HG03045 (cell line): Measurements from ENCODE around the gene TSR1.

Source experiments
- ATAC-seq: cut with Tn5 transposase; IDR thresholded peaks from one replicate; pipeline ENCODE4 v1.9.1; 2021; ENCODE audit warnings: mild to moderate bottlenecking, moderate library complexity; ENCODE audit not compliant: unreplicated experiment

Gene TSR1

DNA sequence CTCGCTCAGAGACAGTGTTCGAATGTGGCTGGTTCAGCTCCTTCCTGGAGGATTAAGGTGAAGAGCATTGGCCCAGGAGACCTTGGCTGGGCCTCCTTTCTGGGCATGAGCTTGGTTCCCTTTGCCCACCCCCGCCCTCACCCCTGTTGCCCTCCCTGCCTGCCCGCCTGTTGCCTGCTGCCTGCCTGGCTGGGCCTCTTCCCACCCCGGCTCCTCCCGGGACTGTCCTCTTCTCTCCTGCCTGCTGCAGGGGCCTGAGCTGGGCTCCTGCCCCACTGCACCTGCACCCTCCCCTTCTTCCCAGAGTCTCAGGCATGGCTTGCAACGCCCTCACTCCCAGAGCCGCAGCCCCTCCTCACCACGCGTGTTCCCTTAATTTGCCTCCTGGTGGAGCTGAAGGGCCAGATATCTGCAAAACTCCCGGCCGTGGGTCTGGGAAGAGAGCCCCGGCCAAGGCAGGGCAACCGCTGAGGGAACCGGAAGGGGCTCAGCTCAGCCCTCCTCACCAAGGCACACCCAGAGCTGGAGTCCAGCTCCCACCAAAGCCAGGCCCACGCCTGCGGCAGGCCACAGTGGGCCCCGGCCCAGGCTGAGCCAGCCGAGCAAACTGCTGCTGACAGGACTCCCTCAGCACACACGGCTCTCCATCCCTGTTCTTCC, 33.4 kb upstream of the TSR1 start:
- no peak for ATAC-seq

DNA sequence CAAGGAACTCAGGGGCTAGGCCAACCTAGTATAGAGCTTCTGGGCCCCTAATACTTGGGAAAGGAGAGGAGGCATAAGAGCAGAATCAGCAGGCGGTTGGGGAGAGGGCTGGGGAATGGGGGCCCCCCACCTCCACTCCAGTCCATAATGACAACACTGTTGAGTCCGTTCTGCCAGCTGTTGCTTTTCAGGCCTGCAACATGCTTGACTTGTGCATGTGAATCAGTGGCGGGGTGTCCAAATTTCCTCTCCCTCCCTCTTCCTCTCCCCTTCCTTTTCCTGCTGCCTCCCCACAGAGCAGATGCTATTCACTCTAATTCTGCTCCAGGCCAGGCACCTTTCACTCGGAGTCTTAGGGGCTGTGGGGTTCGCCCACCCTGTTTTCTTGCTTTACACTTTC, 32.8 kb upstream of the TSR1 start:
- no peak for ATAC-seq

DNA sequence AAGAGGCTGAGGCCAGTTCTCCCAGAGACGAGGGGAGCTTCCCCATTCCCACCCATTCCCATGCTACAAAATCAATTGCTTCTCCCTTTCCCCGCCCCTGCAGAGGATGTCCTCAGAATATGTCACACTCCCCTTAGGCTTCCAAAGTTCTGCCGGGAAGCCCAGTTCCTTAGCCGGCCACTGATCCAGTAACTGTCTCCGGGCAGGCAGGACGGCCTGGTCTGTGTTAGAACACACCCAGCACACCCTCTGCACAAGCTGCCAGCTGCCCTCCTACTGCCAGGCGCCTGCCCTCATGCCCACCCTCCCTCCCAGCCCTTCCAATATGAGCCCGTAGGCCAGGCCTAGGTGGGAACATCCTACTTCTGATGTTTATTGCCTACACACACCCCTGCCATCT, 32.1 kb upstream of the TSR1 start:
- ATAC-seq = no peak

DNA sequence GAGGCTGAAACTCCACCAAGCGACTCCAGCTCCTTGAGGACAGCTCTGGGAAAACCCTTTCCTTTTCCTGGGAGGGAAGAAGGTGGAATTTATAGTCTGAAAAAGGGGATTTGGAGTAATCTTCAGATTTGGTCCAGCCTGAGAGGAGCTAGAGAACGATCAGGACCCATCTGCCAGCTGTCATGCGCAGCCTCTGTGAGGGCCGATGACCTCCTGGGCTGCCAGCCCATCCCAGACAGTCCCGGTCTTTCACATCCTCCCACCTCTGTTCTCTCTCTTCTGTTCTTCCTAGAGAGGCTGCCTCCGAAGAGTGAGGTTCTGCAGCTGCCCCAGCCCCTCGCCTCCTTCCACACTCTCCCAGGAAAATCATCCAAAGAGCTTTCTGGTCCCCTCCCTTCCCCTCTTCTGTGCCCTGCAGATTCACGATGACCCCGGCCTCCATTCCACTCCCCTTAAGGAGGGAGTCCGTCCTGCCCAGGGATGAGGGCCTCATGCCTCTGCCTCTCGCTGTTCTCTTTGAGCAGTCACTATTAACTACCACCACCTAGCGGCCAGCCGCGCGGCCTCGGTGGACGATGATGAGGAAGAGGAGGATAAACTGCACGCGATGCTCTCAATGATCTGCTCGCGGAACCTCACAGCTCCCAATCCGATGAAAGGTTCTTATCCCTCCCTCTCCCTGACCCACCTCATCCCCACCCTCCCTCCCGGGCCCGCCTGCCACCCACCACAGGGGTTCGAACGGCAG, 30.7 kb upstream of the TSR1 start:
- no peak for ATAC-seq

DNA sequence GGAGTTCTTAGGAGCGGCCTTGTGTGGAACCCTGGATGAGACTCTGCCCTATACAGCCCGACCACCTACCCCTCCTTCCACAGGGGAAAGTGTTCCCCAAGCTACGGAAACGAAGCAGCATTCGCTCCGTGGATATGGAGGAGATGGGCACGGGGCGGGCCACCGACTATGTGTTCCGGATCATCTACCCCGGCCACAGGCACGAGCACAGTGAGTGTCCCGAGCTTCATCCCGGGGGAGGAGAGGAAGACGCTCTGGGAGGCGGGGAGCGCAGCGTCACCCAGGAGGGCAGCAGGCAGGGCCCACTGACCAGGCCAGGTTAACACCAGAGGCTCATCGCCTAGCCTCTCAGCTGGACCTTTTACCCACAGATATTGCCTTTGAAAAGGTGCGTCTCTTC, 28.9 kb upstream of the TSR1 start:
- ATAC-seq = no peak

DNA sequence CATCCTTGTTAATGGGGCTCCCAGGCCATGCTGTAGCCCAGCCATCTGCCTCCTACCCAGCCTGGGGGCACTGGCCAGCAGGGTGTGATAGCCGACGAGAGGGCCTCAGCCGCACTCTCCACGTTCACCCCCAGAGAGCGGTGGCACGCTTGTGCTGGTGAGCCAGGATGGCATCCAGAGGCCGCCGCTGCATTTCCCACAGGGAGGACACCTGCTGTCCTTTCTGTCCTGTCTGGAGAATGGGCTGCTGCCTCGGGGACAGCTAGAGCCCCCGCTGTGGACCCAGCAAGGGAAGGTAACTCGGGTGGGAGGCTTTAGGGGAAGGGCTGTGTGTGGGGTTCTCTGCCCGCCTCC, 28.5 kb upstream of the TSR1 start:
- no peak for ATAC-seq

DNA sequence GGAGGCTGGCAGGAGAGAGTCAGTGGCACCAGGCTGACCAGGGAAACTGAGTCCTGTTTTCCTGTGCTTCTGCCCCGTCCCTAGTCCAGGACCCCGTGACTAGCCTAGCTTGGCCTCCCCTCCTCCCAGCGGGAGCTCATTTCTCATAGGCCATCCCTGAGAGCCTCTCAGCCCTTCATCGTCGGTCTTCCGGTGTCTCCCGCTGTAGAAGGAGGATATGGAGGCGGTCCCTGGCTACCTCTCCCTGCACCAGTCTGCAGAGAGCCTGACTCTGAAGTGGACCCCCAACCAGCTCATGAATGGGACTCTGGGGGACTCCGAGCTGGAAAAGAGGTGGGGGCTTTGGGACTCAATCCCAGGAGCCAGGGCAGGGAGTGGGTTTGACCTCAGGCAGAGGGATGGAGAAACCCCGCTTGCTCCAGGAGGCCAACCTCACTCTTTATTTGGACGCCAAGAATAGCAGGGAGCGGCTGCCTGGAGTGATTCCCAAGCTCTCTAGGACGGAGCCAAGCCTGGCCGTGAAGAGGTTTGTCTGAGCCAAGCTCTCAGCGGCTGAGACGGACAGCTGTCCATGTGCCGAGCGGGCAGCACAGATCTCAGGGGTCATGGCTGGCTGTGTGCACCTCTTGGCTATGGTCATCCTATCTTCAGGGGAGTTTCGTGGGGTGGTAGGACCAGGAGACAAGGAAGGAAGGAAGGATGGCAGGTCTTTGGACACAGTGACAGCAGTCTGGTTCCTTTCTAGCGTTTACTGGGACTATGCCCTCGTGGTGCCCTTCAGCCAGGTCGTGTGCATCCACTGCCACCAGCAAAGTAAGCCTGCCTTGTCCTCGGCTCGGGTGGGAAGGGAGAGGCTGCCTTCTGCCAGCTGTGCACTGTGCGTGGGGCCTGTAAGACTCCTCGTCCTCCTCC, 27.9 kb upstream of the TSR1 start:
- no peak for ATAC-seq

DNA sequence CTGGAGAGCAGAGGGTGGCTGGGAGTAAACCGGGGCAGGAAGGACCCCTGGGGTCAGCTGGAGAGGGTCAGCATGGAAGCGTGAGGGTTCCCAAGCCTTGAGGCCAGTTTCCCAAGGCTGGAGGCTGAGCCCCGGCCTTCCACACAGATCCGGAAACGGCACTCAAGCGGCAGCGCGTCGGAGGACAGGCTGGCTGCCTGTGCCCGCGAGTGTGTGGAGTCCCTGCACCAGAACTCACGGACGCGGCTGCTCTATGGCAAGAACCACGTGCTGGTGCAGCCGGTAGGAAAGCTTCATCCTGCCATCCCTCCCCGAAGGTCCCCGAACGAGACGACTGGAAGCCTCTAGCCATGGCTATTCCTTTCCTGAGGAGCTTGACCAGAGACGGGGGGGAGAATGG, 27.1 kb upstream of the TSR1 start:
- ATAC-seq = no peak

DNA sequence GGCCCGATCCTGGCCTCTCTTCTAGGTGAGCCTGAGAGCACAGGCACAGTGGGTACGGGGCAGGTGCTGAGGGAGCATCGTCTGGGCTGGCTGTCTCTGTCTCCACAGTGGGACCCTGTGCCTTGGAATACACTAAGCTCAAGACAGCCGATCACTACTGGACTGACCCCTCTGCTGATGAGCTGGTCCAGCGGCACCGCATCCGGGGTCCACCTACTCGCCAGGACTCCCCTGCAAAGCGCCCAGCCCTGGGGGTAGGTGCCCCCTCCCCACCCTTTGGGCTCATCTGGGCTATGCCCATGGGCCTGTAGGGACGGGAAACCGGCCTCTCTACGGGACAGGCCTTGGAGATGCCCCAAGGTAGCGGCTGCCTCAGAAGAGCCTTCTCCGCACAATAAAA, 26.6 kb upstream of the TSR1 start:
- no peak for ATAC-seq

DNA sequence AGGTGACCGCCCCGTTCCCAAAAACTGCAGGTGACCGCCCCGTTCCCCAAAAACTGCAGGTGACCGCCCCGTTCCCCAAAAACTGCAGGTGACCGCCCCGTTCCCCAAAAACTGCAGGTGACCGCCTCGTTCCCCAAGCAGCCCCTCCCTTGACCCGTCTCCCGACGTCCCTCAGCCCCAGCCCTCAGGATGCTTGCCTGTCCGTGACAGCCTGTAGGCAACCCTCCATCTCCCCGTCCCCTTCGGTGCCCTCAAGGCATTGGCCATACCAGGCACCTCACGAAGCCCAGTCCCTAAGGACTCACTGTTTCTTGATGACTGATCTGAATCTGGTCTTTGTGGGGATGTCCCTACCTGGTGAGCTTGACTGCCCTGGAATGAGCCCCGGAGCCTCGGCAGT, 26.2 kb upstream of the TSR1 start:
- ATAC-seq = no peak

DNA sequence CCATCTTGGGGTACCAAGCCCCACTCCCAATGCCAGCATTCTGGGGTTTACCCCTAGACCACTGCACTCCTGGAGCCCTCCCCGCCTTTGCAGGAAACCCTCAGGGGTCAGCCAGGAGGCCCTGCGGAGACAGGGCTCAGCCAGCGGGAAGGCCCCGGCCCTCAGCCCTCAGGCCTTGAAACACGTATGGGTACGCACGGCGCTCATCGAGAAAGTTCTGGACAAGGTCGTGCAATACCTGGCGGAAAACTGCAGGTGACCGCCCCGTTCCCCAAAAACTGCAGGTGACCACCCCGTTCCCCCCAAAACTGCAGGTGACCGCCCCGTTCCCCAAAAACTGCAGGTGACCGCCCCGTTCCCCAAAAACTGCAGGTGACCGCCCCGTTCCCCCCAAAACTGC, 25.8 kb upstream of the TSR1 start:
- ATAC-seq = no peak

DNA sequence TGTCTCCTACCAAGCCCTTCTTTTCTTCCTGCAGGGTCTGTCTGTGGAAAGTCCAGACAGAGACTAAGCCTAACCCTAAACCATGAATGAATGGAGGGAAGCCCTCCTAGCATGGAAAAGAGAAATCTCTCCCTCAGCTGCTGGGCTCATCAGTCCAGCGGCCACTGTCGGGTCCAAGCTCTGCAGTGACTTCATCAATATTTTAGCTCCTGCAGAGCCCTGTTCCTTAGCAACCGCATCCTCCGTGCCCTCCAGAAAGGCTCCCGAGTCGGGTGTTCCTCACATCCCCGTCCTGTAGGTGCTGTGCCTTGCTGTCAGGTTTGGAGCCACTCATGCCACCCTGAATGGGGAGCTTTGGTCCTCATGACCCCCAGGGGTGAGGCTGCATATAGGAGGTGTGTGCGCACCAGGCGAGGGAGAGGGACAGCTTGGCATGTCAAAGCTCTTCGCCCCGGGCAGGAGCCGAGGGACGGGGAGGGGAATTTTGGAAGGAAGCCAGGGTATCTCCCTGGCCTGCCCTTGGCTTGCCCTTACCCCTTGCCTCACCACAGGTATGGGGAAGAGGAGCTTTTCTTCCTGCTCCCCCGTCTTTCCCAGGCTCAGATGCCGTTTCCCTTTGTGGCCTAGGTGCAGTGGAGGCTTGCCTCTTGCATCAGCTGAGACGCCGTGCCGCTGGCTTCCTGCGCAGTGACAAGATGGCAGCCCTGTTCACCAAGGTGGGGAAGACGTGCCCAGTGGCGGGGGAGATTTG, 24.9 kb upstream of the TSR1 start:
- ATAC-seq = no peak

DNA sequence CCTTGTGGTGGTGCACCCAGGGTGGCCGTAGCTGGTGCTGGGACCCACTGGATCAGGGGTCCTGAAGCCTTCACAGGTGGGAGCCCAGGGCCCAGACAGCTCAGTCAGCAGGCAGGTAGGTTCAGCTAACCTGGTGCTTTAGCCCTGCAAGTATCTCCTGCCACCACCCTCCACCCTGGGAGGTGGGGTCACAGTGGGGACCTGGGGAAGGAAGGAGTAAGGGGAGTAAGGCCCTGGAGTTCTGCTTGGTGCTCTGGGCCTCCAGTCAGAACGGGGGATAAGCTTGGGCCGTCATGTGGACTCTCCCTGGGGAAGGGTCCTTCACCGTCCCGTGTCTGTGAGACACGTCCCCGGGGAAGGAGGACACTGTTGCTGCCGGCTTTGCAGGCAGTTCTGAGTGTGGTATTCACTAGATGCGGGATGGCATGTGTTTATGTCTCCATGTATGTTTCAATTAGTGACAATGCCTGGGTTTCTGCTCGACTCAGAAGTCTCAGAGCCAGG, 21.7 kb upstream of the TSR1 start:
- ATAC-seq = no peak

DNA sequence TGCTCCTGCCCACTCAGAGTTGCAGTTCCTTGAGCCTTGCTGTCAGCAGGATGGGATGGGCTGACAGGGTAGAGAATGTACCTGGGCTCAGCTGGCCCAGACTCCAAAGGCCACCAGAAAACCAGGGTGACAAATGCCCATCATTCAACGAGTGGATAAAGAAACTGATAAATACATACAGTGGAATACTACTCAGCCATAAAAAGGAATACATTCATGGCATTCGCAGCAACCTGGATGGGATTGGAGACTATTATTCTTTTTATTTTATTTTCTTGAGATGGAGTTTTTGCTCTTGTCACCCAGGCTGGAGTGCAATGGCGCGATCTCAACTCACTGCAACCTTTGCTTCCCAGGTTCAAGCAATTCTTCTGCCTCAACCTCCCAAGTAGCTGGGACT, 21.0 kb upstream of the TSR1 start:
- ATAC-seq = no peak

DNA sequence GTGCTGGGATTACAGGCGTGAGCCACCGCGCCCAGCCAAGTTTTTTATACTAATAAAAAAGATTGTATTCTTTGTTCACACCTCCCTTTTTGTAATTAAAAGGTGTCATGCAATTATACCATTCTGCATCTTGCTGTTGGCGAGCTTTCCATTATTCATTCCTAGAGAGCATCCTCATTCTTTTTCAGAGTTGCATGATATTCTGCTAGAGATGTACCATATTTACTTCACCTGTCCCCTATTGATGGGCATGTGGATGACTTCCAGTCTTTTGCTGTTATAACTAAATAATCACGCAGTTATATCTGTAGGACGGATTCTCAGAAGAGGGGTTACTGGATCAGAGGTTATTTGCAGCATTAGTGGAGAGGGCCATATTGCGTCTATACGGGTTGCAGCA, 18.1 kb upstream of the TSR1 start:
- no peak for ATAC-seq

DNA sequence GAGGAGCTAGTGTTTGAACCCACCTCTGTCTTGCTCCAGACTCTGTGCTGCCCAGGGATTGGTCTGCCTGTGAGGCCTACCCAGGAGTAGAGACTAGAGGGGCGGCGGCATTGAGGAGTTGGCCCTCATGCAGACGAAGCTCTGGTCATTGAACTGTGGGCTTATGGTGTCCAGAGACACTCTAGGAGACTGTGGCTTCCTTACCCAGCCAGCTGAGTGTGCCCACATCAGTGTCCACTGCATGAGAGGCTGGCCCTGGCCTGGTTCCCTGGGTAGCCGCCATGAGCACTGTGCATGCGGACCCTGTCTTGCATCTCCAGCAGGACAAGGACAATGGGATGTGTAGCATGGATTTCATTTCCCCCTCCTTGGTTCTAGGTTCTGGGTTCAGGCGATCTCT, 15.0 kb upstream of the TSR1 start:
- ATAC-seq = no peak

DNA sequence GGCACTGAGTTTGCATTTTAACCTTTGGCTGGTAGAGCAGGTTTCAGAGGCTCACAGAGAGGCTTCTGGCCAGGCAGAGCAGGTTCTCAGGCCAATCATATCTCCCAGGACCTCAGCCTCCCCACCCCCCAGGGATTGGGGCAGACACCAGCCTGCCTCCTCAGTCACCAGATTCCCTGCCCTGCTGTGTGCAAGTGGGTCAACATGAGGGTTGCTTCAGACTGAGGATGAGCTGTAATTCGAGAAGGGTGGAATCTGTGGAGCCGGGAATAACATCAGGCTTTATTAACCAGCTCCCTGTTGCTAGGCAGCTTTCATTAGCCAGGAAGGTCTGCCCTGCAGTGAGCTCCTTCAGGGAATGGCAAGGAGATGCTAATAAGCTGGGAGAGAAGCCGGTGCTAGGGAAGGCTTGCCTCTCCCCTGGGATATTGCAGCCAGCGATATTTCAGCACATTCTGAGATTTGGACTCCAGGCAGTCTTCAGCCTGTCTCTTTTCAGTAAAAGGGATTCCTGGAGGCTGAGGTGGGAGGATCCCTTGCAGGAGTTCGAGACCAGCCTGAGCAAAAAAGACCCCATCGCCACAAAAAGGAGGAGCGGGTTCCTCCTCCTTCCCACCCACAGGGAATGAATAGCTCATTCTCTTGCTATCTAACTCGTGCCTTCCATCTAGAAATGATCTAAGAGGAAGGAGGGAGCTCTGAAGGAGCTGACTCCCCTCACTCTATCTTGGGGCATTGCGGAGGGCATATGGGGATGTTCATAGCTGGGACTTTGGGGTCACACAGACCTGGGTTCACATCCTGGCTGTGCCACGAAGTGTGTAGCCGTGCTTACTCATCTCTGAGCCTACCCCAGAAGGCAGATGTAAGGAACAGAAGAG, 11.8 kb upstream of the TSR1 start:
- no peak for ATAC-seq

DNA sequence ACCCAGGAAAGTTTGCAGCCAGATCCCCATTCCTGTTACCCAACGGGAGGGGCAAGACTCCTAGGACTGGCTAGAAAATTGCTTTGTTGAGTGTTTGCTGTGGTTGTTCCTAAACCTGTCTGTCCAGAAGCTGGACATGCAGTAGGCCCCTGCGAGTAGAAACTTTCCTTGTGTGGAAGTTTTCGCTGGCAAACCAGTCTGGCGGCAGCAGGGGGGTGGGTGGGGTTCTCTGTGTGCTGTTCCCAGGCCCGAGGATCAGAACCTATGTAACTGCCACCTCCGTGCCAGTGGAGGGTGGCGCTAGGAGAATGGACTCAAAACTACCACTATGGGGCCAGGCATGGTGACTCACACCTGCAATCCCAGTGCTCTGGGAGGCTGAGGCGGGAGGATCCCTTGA, 10.2 kb upstream of the TSR1 start:
- ATAC-seq = no peak

DNA sequence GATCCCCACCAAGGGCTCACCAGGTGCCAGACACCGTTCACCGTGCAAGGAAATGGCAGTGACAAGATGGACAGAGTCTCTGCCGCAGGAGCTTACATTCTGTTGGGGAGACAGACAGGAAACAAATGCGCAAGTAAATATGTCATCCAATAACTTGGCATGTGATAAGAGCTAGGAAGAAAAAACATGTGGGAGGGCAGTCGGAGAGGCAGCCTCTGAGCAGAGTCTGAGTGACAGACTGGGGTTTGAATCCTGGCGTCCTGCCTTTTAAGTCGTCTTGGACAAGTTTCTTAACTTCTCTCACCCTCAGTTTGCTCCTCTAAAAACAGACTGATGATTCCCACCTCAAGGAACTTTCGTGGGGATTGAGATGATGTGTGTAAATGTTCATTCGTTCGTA, 8.3 kb upstream of the TSR1 start:
- no peak for ATAC-seq

DNA sequence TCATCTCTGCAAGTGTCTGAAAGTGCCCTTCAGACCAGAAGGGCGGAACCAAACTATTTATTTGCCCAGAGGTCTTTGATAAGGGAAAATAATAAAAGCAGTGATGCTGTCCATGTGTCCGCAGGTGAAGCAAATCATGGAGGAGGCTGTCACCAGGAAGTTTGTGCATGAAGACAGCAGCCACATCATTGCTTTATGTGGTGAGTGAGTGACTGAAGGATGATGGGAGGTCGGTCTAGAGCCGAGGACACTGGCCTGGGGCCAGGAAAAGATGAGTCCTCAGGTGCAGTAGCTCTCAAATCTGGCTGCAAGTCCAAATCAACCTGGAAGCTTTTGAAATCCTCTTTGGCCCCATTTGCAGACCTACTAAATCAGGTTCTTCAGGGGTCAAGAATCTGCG, 7.2 kb upstream of the TSR1 start:
- ATAC-seq = no peak
